ENCODE results near the gene MECP2.

The MECP2 gene

GRCh38 chrX:154125391-154126040, 28.0 kb upstream of the MECP2 start:
- no peak overlapping the region for H4K8ac ChIP-seq (ENCODE audit: low read depth, low read length)
- no peak overlapping the region for H3K23ac ChIP-seq (ENCODE audit: low read length)
- WGBS (ENCODE audit: extremely low coverage, insufficient coverage, insufficient read length): no CpG with 5 or more reads among the region's 30 CpGs

GRCh38 chrX:154123241-154124219, 26.0 kb upstream of the MECP2 start:
- no peak overlapping the region for H2AFZ ChIP-seq (ENCODE audit: insufficient read depth, low read length, poor library complexity)
- H3K79me1 ChIP-seq (ENCODE audit: low read length): no peaks in the 10 kb centered on the region
- H3K4ac ChIP-seq (ENCODE audit: low read depth, low read length): no peak overlapping the region
- H3K14ac ChIP-seq (ENCODE audit: low read length): no peak overlapping the region
- H4K8ac ChIP-seq (ENCODE audit: low read depth, low read length): no peak overlapping the region
- H3K23ac ChIP-seq (ENCODE audit: low read length): no peak overlapping the region
- H3K4me1 ChIP-seq (ENCODE audit: control insufficient read depth in 1 of 2, insufficient read depth in 2 of 2, low read length in 2 of 2): peaks cover 3 to 14% of the 10 kb centered on the region in 2 experiments
- H2BK5ac ChIP-seq (ENCODE audit: low read depth, low read length, poor library complexity): no peak overlapping the region
- H2AK5ac ChIP-seq (ENCODE audit: low read length): no peak overlapping the region
- no peaks in the 10 kb centered on the region for H3K36me3 ChIP-seq (ENCODE audit: control insufficient read depth in 1 of 2, insufficient read depth in 2 of 2, low read length in 2 of 2)
- no peak overlapping the region for H3K4me3 ChIP-seq (ENCODE audit: low read depth, low read length)
- H3K9ac ChIP-seq (ENCODE audit: low read length): no peak overlapping the region
- no peak overlapping the region for H3K18ac ChIP-seq (ENCODE audit: low read length)
- no peak overlapping the region for H2BK12ac ChIP-seq (ENCODE audit: low read length)
- no peaks in the 10 kb centered on the region for H3K27me3 ChIP-seq (ENCODE audit: insufficient read depth, low read length)
- no peak overlapping the region for H3K4me2 ChIP-seq (ENCODE audit: low read length)
- WGBS (ENCODE audit: extremely low coverage, insufficient coverage, insufficient read length): no CpG with 5 or more reads among the region's 22 CpGs
- no peak overlapping the region for H2BK120ac ChIP-seq (ENCODE audit: insufficient read depth, low read length, poor library complexity)
- H4K91ac ChIP-seq (ENCODE audit: low read depth, low read length): no peak overlapping the region
- H3K79me2 ChIP-seq (ENCODE audit: control insufficient read depth, insufficient read depth, low read length, poor library complexity): no peaks in the 10 kb centered on the region
- peak; percentile 6 to 61 for DNase-seq
- no peak overlapping the region for H4K12ac ChIP-seq (ENCODE audit: low read depth, low read length)
- H3K27ac ChIP-seq (ENCODE audit: low read depth, low read length): no peak overlapping the region
- H3K9me3 ChIP-seq (ENCODE audit: insufficient read depth, low read depth, low read length): no peaks in the 10 kb centered on the region

More at GRCh38 chrX:154125391-154126040, 28.0 kb upstream of the MECP2 start:
- Histone ChIP-seq H2AFZ (ENCODE audit: insufficient read depth, low read length, poor library complexity) (no peak overlapping the region), H3K36me3 (ENCODE audit: control insufficient read depth in 1 of 2, insufficient read depth in 2 of 2, low read length in 2 of 2) (no peaks in the 10 kb centered on the region), H3K4me2 (ENCODE audit: low read length) (no peak overlapping the region), H3K18ac (ENCODE audit: low read length) (no peak overlapping the region), H4K91ac (ENCODE audit: low read depth, low read length) (no peak overlapping the region), H3K27ac (ENCODE audit: low read depth, low read length) (no peak overlapping the region), H3K27me3 (ENCODE audit: insufficient read depth, low read length) (no peaks in the 10 kb centered on the region), H3K4ac (ENCODE audit: low read depth, low read length) (no peak overlapping the region), H3K14ac (ENCODE audit: low read length) (no peak overlapping the region), H3K4me3 (ENCODE audit: low read depth, low read length) (no peak overlapping the region), H3K79me1 (ENCODE audit: low read length) (no peaks in the 10 kb centered on the region), H2BK12ac (ENCODE audit: low read length) (no peak overlapping the region), H2BK120ac (ENCODE audit: insufficient read depth, low read length, poor library complexity) (no peak overlapping the region), H3K4me1 (ENCODE audit: control insufficient read depth in 1 of 2, insufficient read depth in 2 of 2, low read length in 2 of 2) (peaks cover 3 to 14% of the 10 kb centered on the region in 2 experiments), H3K9ac (ENCODE audit: low read length) (no peak overlapping the region), H2BK5ac (ENCODE audit: low read depth, low read length, poor library complexity) (no peak overlapping the region), H3K9me3 (ENCODE audit: insufficient read depth, low read depth, low read length) (no peaks in the 10 kb centered on the region), H2AK5ac (ENCODE audit: low read length) (no peak overlapping the region), H3K79me2 (ENCODE audit: control insufficient read depth, insufficient read depth, low read length, poor library complexity) (no peaks in the 10 kb centered on the region), H4K12ac (ENCODE audit: low read depth, low read length) (no peak overlapping the region)
- no peak for DNase-seq

GRCh38 chrX:154121961-154122360, 24.4 kb upstream of the MECP2 start:
- peaks cover 3 to 14% of the 10 kb centered on the region in 2 experiments for H3K4me1 ChIP-seq (ENCODE audit: control insufficient read depth in 1 of 2, insufficient read depth in 2 of 2, low read length in 2 of 2)
- no CpG with 5 or more reads among the region's 11 CpGs for WGBS (ENCODE audit: extremely low coverage, insufficient coverage, insufficient read length)
- no peaks in the 10 kb centered on the region for H3K79me2 ChIP-seq (ENCODE audit: control insufficient read depth, insufficient read depth, low read length, poor library complexity)
- no peaks in the 10 kb centered on the region for H3K9me3 ChIP-seq (ENCODE audit: insufficient read depth, low read depth, low read length)
- no peak overlapping the region for H2BK120ac ChIP-seq (ENCODE audit: insufficient read depth, low read length, poor library complexity)
- no peak overlapping the region for H4K12ac ChIP-seq (ENCODE audit: low read depth, low read length)
- no peak overlapping the region for H2BK12ac ChIP-seq (ENCODE audit: low read length)
- H4K8ac ChIP-seq (ENCODE audit: low read depth, low read length): no peak overlapping the region
- H3K27me3 ChIP-seq (ENCODE audit: insufficient read depth, low read length): no peaks in the 10 kb centered on the region
- no peaks in the 10 kb centered on the region for H3K79me1 ChIP-seq (ENCODE audit: low read length)
- DNase-seq: peak; percentile 82 to 84
- no peak overlapping the region for H4K91ac ChIP-seq (ENCODE audit: low read depth, low read length)
- H3K36me3 ChIP-seq (ENCODE audit: control insufficient read depth in 1 of 2, insufficient read depth in 2 of 2, low read length in 2 of 2): no peaks in the 10 kb centered on the region
- H3K4ac ChIP-seq (ENCODE audit: low read depth, low read length): no peak overlapping the region
- H2AK5ac ChIP-seq (ENCODE audit: low read length): no peak overlapping the region
- H3K4me2 ChIP-seq (ENCODE audit: low read length): no peak overlapping the region
- H3K27ac ChIP-seq (ENCODE audit: low read depth, low read length): no peak overlapping the region
- H3K23ac ChIP-seq (ENCODE audit: low read length): no peak overlapping the region
- no peak overlapping the region for H3K18ac ChIP-seq (ENCODE audit: low read length)
- no peak overlapping the region for H3K14ac ChIP-seq (ENCODE audit: low read length)
- H3K4me3 ChIP-seq (ENCODE audit: low read depth, low read length): no peak overlapping the region
- H3K9ac ChIP-seq (ENCODE audit: low read length): no peak overlapping the region
- no peak overlapping the region for H2BK5ac ChIP-seq (ENCODE audit: low read depth, low read length, poor library complexity)
- no peak overlapping the region for H2AFZ ChIP-seq (ENCODE audit: insufficient read depth, low read length, poor library complexity)

GRCh38 chrX:154121207-154121606, 23.7 kb upstream of the MECP2 start:
- no peak for DNase-seq
- no peak overlapping the region for H2AK5ac ChIP-seq (ENCODE audit: low read length)
- H3K79me1 ChIP-seq (ENCODE audit: low read length): no peaks in the 10 kb centered on the region
- H3K4ac ChIP-seq (ENCODE audit: low read depth, low read length): no peak overlapping the region
- no peak overlapping the region for H3K14ac ChIP-seq (ENCODE audit: low read length)
- H4K91ac ChIP-seq (ENCODE audit: low read depth, low read length): no peak overlapping the region
- H3K36me3 ChIP-seq (ENCODE audit: control insufficient read depth in 1 of 2, insufficient read depth in 2 of 2, low read length in 2 of 2): no peaks in the 10 kb centered on the region
- H2BK12ac ChIP-seq (ENCODE audit: low read length): no peak overlapping the region
- no peak overlapping the region for H3K18ac ChIP-seq (ENCODE audit: low read length)
- H3K79me2 ChIP-seq (ENCODE audit: control insufficient read depth, insufficient read depth, low read length, poor library complexity): no peaks in the 10 kb centered on the region
- no peak overlapping the region for H4K8ac ChIP-seq (ENCODE audit: low read depth, low read length)
- H2BK120ac ChIP-seq (ENCODE audit: insufficient read depth, low read length, poor library complexity): no peak overlapping the region
- no peak overlapping the region for H2BK5ac ChIP-seq (ENCODE audit: low read depth, low read length, poor library complexity)
- H3K4me2 ChIP-seq (ENCODE audit: low read length): no peak overlapping the region
- no peak overlapping the region for H3K23ac ChIP-seq (ENCODE audit: low read length)
- H3K9me3 ChIP-seq (ENCODE audit: insufficient read depth, low read depth, low read length): no peaks in the 10 kb centered on the region
- H3K27me3 ChIP-seq (ENCODE audit: insufficient read depth, low read length): no peaks in the 10 kb centered on the region
- H3K4me1 ChIP-seq (ENCODE audit: control insufficient read depth in 1 of 2, insufficient read depth in 2 of 2, low read length in 2 of 2): peaks cover 3 to 14% of the 10 kb centered on the region in 2 experiments
- no peak overlapping the region for H4K12ac ChIP-seq (ENCODE audit: low read depth, low read length)
- no CpG with 5 or more reads among the region's 4 CpGs for WGBS (ENCODE audit: extremely low coverage, insufficient coverage, insufficient read length)
- H2AFZ ChIP-seq (ENCODE audit: insufficient read depth, low read length, poor library complexity): no peak overlapping the region
- H3K9ac ChIP-seq (ENCODE audit: low read length): no peak overlapping the region
- no peak overlapping the region for H3K4me3 ChIP-seq (ENCODE audit: low read depth, low read length)
- no peak overlapping the region for H3K27ac ChIP-seq (ENCODE audit: low read depth, low read length)
